IMR-90 (cell line): ENCODE measurements around the gene UBTD1. TPM values are rescaled to one million over a fixed set of nuclear protein-coding genes. Genes with fewer than 3 reads are reported as not detected.

Source experiments
- ATAC-seq: fragments of 200-7000 bp; cut with Tn5 transposase; 2 replicates; pipeline ENCODE4 v1.9.1; 2020; ENCODE audit warnings: low read depth, mild to moderate bottlenecking, moderate library complexity
- BruUV-seq: library from RNA; stranded (reverse); fragments of 400-500 nt; replicated peaks from 2 replicates; lab custom pipeline; 2021; lab: Mats Ljungman, UMichigan
- CTCF ChIA-PET: fragments of 300-600 bp; formaldehyde crosslinking; extraction: SDS; loops from one replicate; lab custom pipeline; 2021; ENCODE audit warnings: antibody characterized with exemption; lab: Yijun Ruan, JAX
- POLR2A ChIA-PET: fragments of 300-600 bp; sonication (Branson Sonifier 250); formaldehyde crosslinking; loops from one replicate; lab custom pipeline; 2022; ENCODE audit warnings: antibody characterized with exemption; ENCODE audit not compliant: unreplicated experiment; lab: Charles Lee
- DNase-seq: peaks from one replicate; pipeline ENCODE4 v3.0.0; 2013
- H2AFZ ChIP-seq: replicated peaks from 2 replicates; pipeline ENCODE3; 2013; ENCODE audit warnings: low read length, mild to moderate bottlenecking; ENCODE audit not compliant: poor library complexity
- H2AK5ac ChIP-seq: 2 replicates; pipeline ENCODE4 v1.6.1; 2013; ENCODE audit warnings: low read depth, low read length, inconsistent platforms
- H2AK9ac ChIP-seq: replicated peaks from 2 replicates; pipeline ENCODE3; 2013; ENCODE audit warnings: mild to moderate bottlenecking, low read depth, low read length, moderate library complexity; ENCODE audit not compliant: poor library complexity
- H2BK120ac ChIP-seq: 2 replicates; pipeline ENCODE4 v1.6.1; 2013; ENCODE audit warnings: low read depth, low read length, inconsistent platforms
- H2BK15ac ChIP-seq: 3 replicates; pipeline ENCODE4 v1.6.1; 2013; ENCODE audit warnings: low read depth, low read length, inconsistent platforms
- H2BK20ac ChIP-seq: 2 replicates; pipeline ENCODE4 v1.6.1; 2013; ENCODE audit warnings: low read depth, mild to moderate bottlenecking, inconsistent platforms, low read length, moderate library complexity
- H2BK5ac ChIP-seq: 2 replicates; pipeline ENCODE4 v1.6.1; 2013; ENCODE audit warnings: mild to moderate bottlenecking, low read depth, low read length, inconsistent platforms; ENCODE audit not compliant: poor library complexity, severe bottlenecking
- H3K14ac ChIP-seq: replicated peaks from 2 replicates; pipeline ENCODE4 v1.6.1; 2013; ENCODE audit warnings: low read depth, low read length, inconsistent platforms
- H3K18ac ChIP-seq: 2 replicates; pipeline ENCODE4 v1.6.1; 2013; ENCODE audit warnings: low read depth, low read length, control low read depth
- H3K23ac ChIP-seq: 2 replicates; pipeline ENCODE4 v1.6.1; 2013; ENCODE audit warnings: low read depth, low read length, inconsistent platforms
- H3K27ac ChIP-seq: 2 replicates; pipeline ENCODE4 v1.5.1; 2013; ENCODE audit warnings: mild to moderate bottlenecking, control low read depth, low read length; ENCODE audit not compliant: insufficient read depth
- H3K27me3 ChIP-seq: 2 replicates; pipeline ENCODE4 v1.6.1; 2013; ENCODE audit warnings: low read length; ENCODE audit not compliant: control insufficient read depth, insufficient read depth
- H3K36me3 ChIP-seq: 2 replicates; pipeline ENCODE4 v1.6.1; 2013; ENCODE audit warnings: low read length, mixed read lengths; ENCODE audit not compliant: control insufficient read depth, insufficient read depth
- H3K4ac ChIP-seq: 2 replicates; pipeline ENCODE4 v1.6.1; 2013; ENCODE audit warnings: low read depth, low read length, inconsistent platforms
- H3K4me1 ChIP-seq: 2 replicates; pipeline ENCODE4 v1.6.1; 2013; ENCODE audit warnings: low read length, mixed read lengths; ENCODE audit not compliant: control insufficient read depth, insufficient read depth
- H3K4me2 ChIP-seq: 2 replicates; pipeline ENCODE4 v1.6.1; 2013; ENCODE audit warnings: low read depth, mild to moderate bottlenecking, control low read depth, low read length, moderate library complexity
- H3K4me3 ChIP-seq: 2 replicates; pipeline ENCODE4 v1.5.1; 2013; ENCODE audit warnings: low read depth, mild to moderate bottlenecking, control low read depth, low read length, moderate library complexity; ENCODE audit not compliant: insufficient read depth
- H3K56ac ChIP-seq: 2 replicates; pipeline ENCODE4 v1.6.1; 2013; ENCODE audit warnings: low read length, inconsistent platforms; ENCODE audit not compliant: insufficient read depth; ENCODE audit errors: extremely low read depth
- H3K79me1 ChIP-seq, 2 experiments: 2 replicates each; pipeline ENCODE4 v1.6.1; 2013; ENCODE audit warnings: low read length in 2 of 2, inconsistent platforms in 1 of 2, low read depth in 1 of 2
- H3K9ac ChIP-seq: 2 replicates; pipeline ENCODE4 v1.6.1; 2013; ENCODE audit warnings: low read depth, low read length, control low read depth
- H3K9me1 ChIP-seq: 2 replicates; pipeline ENCODE4 v1.6.1; 2013; ENCODE audit warnings: low read length, inconsistent platforms; ENCODE audit not compliant: insufficient read depth
- H3K9me3 ChIP-seq: 2 replicates; pipeline ENCODE4 v1.6.1; 2013; ENCODE audit warnings: low read length; ENCODE audit not compliant: control insufficient read depth, insufficient read depth
- H4K20me1 ChIP-seq: 2 replicates; pipeline ENCODE4 v1.6.1; 2013; ENCODE audit warnings: low read length, inconsistent platforms; ENCODE audit not compliant: insufficient read depth
- H4K5ac ChIP-seq: 2 replicates; pipeline ENCODE4 v1.6.1; 2013; ENCODE audit warnings: mild to moderate bottlenecking, low read depth, low read length, control low read depth
- H4K8ac ChIP-seq, 2 experiments: 2 replicates each; pipeline ENCODE4 v1.6.1; 2013; ENCODE audit warnings: low read depth in 2 of 2, low read length in 2 of 2, control low read depth in 1 of 2, inconsistent platforms in 1 of 2
- H4K91ac ChIP-seq: 2 replicates; pipeline ENCODE4 v1.6.1; 2013; ENCODE audit warnings: low read depth, low read length, inconsistent platforms; ENCODE audit not compliant: insufficient read depth
- CEBPB ChIP-seq: IDR thresholded peaks from 2 replicates; pipeline ENCODE4 v1.6.1; 2012; ENCODE audit warnings: low read depth, low read length, improper control_type of control experiment
- CHD1 ChIP-seq: IDR thresholded peaks from 2 replicates; pipeline ENCODE4 v1.6.1; 2012; ENCODE audit warnings: low read depth, low read length, improper control_type of control experiment
- MAFK ChIP-seq: IDR thresholded peaks from 2 replicates; pipeline ENCODE4 v1.6.1; 2012; ENCODE audit warnings: low read depth, low read length, improper control_type of control experiment
- NFE2L2 ChIP-seq: fragments of 150-350 bp; IDR thresholded peaks from 2 replicates; pipeline ENCODE4 v1.6.1; 2016; ENCODE audit warnings: low read depth, mild to moderate bottlenecking, low read length
- WGBS, 2 experiments: methylation state at CpG; one replicate each; pipeline versions ENCODE4 v1.1.5 to v1.1.7; 2013; ENCODE audit warnings: missing lambda C conversion rate in 2 of 2; ENCODE audit not compliant: insufficient read length in 1 of 2; ENCODE audit errors: extremely low coverage in 2 of 2; 5-methylcytosine and 5-hydroxymethylcytosine counted together
- dilution Hi-C: fragments of 300-500 bp; cut with HindIII; formaldehyde crosslinking; loops from one replicate; pipeline ENCODE4 v1.14.3; 2018; ENCODE audit warnings: low sequenced_read_pairs; ENCODE audit not compliant: unreplicated experiment
- in situ Hi-C: fragments of 300-500 bp; cut with MboI; formaldehyde crosslinking; loops from 3 replicates; pipeline ENCODE4 v1.14.3; 2019; ENCODE audit warnings: low sequenced_read_pairs, inconsistent platforms, mixed read lengths
- intact Hi-C: fragments of 100-400 bp; cut with micrococcal nuclease; formaldehyde crosslinking; loops from 2 replicates; pipeline ENCODE4 v1.10.0; 2022
- polyA plus RNA-seq, 3 experiments: library from polyadenylated mRNA; depleted of rRNA; stranded (reverse); fragments of >200 nt; gene quantifications; 2 replicates each; pipeline ENCODE4 v1.2.3, GENCODE V29; 2012; ENCODE audit warnings: low replicate concordance in 1 of 3
- total RNA-seq: library from RNA; depleted of rRNA; stranded (reverse); fragments of >200 nt; gene quantifications from 2 replicates; pipeline ENCODE4 v1.2.3, GENCODE V29; 2012
- TF ChIP-seq, protein P1 (sequence below): fragments of 150-350 bp; IDR thresholded peaks from 2 replicates; pipeline ENCODE4 v1.6.1; 2017; ENCODE audit warnings: mild to moderate bottlenecking, antibody characterized with exemption, low read length, low read depth
- TF ChIP-seq, protein P2 (sequence below): fragments of 150-350 bp; IDR thresholded peaks from 2 replicates; pipeline ENCODE4 v1.6.1; 2016; ENCODE audit warnings: low read depth, mild to moderate bottlenecking, low read length, moderate library complexity, borderline replicate concordance
- TF ChIP-seq, protein P3 (sequence below): conservative IDR thresholded peaks from 2 replicates; pipeline ENCODE4 v1.5.1; 2012; ENCODE audit warnings: mild to moderate bottlenecking, low read depth, low read length, improper control_type of control experiment

UBTD1 gene
- total and polyA plus RNA-seq, 2 of the 4 experiments (the other 2 are of a cell fraction): 21.9 to 44.9 TPM

DNA sequence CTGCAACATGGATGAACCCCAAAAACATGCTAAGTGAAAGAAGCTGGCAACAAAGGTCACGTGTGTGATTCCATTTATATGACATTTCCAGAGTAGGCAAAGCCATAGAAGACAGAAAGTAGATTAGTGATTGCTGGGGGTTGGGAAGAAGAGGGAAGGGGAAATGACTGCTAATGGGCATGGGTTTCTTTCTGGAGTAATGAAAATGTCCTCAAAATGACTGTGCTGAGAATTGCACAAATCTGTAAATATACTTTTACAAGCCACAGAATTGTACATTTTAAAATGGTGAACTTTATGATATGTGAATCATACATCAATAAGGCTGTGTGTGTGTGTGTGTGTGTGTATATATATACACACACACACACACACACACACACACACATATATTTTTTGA, 16.3 kb upstream of the UBTD1 start:
- Histone ChIP-seq H3K14ac (no peak overlapping the region), H2AK9ac (no peak overlapping the region), H2BK5ac (peak overlapping the region; percentile 39), H3K18ac (no peak overlapping the region), H2BK120ac (no peak overlapping the region), H2AK5ac (no peak overlapping the region), H3K4me2 (no peak overlapping the region), H2BK15ac (no peak overlapping the region), H4K20me1 (peaks cover 32% of the 10 kb centered on the region), H3K27me3 (no peaks in the 10 kb centered on the region), H3K27ac (no peak overlapping the region), H4K91ac (no peak overlapping the region), H3K56ac (no peak overlapping the region), H3K4me1 (peaks cover 7% of the 10 kb centered on the region), H3K79me1 (peaks cover 26 to 78% of the 10 kb centered on the region in 2 experiments), H3K9me3 (no peaks in the 10 kb centered on the region), H2AFZ (no peak overlapping the region), H3K4ac (no peak overlapping the region), H3K4me3 (no peak overlapping the region), H3K23ac (no peak overlapping the region), H3K36me3 (peaks cover 28% of the 10 kb centered on the region), H3K9me1 (peaks cover 18% of the 10 kb centered on the region), H4K5ac (no peak overlapping the region), H2BK20ac (no peak overlapping the region), H4K8ac (no peak overlapping the region), H3K9ac (no peak overlapping the region)
- CTCF ChIA-PET: no interaction called here
- intact Hi-C loops (no loop called here), in situ Hi-C loops (no loop called here), dilution Hi-C loops (no loop called here)
- DNase-seq (no peak), ATAC-seq (no peak)
- WGBS, 2 experiments: 89% methylated on average over 1 of the region's 1 CpG; no CpG with 5 or more reads in 1 of the 2 experiments
- POLR2A ChIA-PET: no interaction called here
- TF ChIP-seq NFE2L2 (no peak), CEBPB (no peak), MAFK (no peak), CHD1 (no peak)
- TF ChIP-seq, protein P1, sequence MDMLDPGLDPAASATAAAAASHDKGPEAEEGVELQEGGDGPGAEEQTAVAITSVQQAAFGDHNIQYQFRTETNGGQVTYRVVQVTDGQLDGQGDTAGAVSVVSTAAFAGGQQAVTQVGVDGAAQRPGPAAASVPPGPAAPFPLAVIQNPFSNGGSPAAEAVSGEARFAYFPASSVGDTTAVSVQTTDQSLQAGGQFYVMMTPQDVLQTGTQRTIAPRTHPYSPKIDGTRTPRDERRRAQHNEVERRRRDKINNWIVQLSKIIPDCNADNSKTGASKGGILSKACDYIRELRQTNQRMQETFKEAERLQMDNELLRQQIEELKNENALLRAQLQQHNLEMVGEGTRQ: no peak
- TF ChIP-seq, protein P2, sequence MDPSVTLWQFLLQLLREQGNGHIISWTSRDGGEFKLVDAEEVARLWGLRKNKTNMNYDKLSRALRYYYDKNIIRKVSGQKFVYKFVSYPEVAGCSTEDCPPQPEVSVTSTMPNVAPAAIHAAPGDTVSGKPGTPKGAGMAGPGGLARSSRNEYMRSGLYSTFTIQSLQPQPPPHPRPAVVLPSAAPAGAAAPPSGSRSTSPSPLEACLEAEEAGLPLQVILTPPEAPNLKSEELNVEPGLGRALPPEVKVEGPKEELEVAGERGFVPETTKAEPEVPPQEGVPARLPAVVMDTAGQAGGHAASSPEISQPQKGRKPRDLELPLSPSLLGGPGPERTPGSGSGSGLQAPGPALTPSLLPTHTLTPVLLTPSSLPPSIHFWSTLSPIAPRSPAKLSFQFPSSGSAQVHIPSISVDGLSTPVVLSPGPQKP: no peak
- TF ChIP-seq, protein P3, sequence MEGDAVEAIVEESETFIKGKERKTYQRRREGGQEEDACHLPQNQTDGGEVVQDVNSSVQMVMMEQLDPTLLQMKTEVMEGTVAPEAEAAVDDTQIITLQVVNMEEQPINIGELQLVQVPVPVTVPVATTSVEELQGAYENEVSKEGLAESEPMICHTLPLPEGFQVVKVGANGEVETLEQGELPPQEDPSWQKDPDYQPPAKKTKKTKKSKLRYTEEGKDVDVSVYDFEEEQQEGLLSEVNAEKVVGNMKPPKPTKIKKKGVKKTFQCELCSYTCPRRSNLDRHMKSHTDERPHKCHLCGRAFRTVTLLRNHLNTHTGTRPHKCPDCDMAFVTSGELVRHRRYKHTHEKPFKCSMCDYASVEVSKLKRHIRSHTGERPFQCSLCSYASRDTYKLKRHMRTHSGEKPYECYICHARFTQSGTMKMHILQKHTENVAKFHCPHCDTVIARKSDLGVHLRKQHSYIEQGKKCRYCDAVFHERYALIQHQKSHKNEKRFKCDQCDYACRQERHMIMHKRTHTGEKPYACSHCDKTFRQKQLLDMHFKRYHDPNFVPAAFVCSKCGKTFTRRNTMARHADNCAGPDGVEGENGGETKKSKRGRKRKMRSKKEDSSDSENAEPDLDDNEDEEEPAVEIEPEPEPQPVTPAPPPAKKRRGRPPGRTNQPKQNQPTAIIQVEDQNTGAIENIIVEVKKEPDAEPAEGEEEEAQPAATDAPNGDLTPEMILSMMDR: no peak
- no TSS peak for BruUV-seq
